ENCODE measurements around the gene PTPN22. TPM values are rescaled to one million over a fixed set of nuclear protein-coding genes. Genes with fewer than 3 reads are reported as not detected.
A peak's percentile ranks its signal among the peaks of the same experiment; 100 is the strongest.

The PTPN22 gene
- total RNA-seq, 4 donors from 2014 or later, result 0.85 to 8.8 (median 2.1) TPM

- TF ChIP-seq CTCF (IDR thresholded peaks at IDR 0.05) (no peak), POLR2A (IDR thresholded peaks at IDR 0.05) (no peak)
- intact Hi-C loops (cut with DNase I; ENCODE audit: low total_unique reads), result no loop called here
- no peaks in the 10 kb centered on the region for H3K27me3 ChIP-seq
- no peaks in the 10 kb centered on the region for H3K9me3 ChIP-seq
- no peaks in the 10 kb centered on the region for H3K36me3 ChIP-seq
- H3K4me1 ChIP-seq, result no peaks in the 10 kb centered on the region
- no peak overlapping the region for H3K27ac ChIP-seq
- DNase-seq, result no peak
- no peak overlapping the region for H3K4me3 ChIP-seq
Measured at GRCh38 chr1:113850127-113850796, 21.2 kb downstream of the PTPN22 start.

- Histone ChIP-seq H3K9me3 (no peaks in the 10 kb centered on the region), H3K4me3 (no peak overlapping the region), H3K36me3 (no peaks in the 10 kb centered on the region), H3K27ac (no peak overlapping the region), H3K4me1 (no peaks in the 10 kb centered on the region), H3K27me3 (no peaks in the 10 kb centered on the region)
- TF ChIP-seq CTCF (IDR thresholded peaks at IDR 0.05), result no peak
- TF ChIP-seq POLR2A (IDR thresholded peaks at IDR 0.05), result no peak
- intact Hi-C loops (cut with DNase I; ENCODE audit: low total_unique reads), result no loop called here
- no peak for DNase-seq
Measured at GRCh38 chr1:113849072-113849471, 22.4 kb downstream of the PTPN22 start.

GRCh38 chr1:113846391-113847035 is 25.0 kb downstream of the PTPN22 start:
- no peaks in the 10 kb centered on the region for H3K4me1 ChIP-seq
- intact Hi-C loops (cut with DNase I; ENCODE audit: low total_unique reads), result no loop called here

GRCh38 chr1:113836534-113836933 is 35.0 kb downstream of the PTPN22 start:
- TF ChIP-seq CTCF (IDR thresholded peaks at IDR 0.05) (no peak), POLR2A (IDR thresholded peaks at IDR 0.05) (no peak)
- Histone ChIP-seq H3K4me1 (no peaks in the 10 kb centered on the region), H3K27ac (no peak overlapping the region), H3K4me3 (no peak overlapping the region), H3K9me3 (no peaks in the 10 kb centered on the region), H3K36me3 (no peaks in the 10 kb centered on the region), H3K27me3 (no peaks in the 10 kb centered on the region)
- intact Hi-C loops (cut with DNase I; ENCODE audit: low total_unique reads), result loop anchor here (10.0 kb wide), 1 partner anchor 458 kb away; no protein-coding TSS in a partner anchor
- DNase-seq, result no peak

More at GRCh38 chr1:113846391-113847035, 25.0 kb downstream of the PTPN22 start:
- H3K36me3 ChIP-seq, result no peaks in the 10 kb centered on the region
- no peak for DNase-seq
- H3K4me3 ChIP-seq, result no peak overlapping the region
- H3K27ac ChIP-seq, result no peak overlapping the region
- H3K9me3 ChIP-seq, result no peaks in the 10 kb centered on the region
- H3K27me3 ChIP-seq, result no peaks in the 10 kb centered on the region
- TF ChIP-seq POLR2A (IDR thresholded peaks at IDR 0.05), result no peak
- no peak for TF ChIP-seq CTCF (IDR thresholded peaks at IDR 0.05)

- intact Hi-C loops (cut with DNase I; ENCODE audit: low total_unique reads), result loop anchor here (10.0 kb wide), 1 partner anchor 459 kb away; no protein-coding TSS in a partner anchor
- H3K4me1 ChIP-seq, result no peaks in the 10 kb centered on the region
- TF ChIP-seq POLR2A (IDR thresholded peaks at IDR 0.05) (no peak), CTCF (IDR thresholded peaks at IDR 0.05) (peak; percentile 49 to 71 (median 60))
- H3K27me3 ChIP-seq, result no peaks in the 10 kb centered on the region
- no peaks in the 10 kb centered on the region for H3K9me3 ChIP-seq
- H3K36me3 ChIP-seq, result no peaks in the 10 kb centered on the region
- no peak overlapping the region for H3K27ac ChIP-seq
- no peak overlapping the region for H3K4me3 ChIP-seq
- DNase-seq, result no peak
Measured at GRCh38 chr1:113835686-113836290, 35.7 kb downstream of the PTPN22 start.

Data from uterus (tissue), 4 donors.